HFFc6 (cell line): Measurements from ENCODE around the gene FRMD5. TPM values are rescaled to one million over a fixed set of nuclear protein-coding genes. Genes with fewer than 3 reads are reported as not detected.

ENCODE experiments used
- DNase-seq: peaks from one replicate; pipeline ENCODE4 v3.0.0-alpha.2; 2018
- H3K27ac Mint-ChIP-seq: 2 replicates; pipeline ENCODE4 v1.8.0; 2020; ENCODE audit warnings: mild to moderate bottlenecking, mixed read lengths
- H3K27me3 Mint-ChIP-seq: 2 replicates; pipeline ENCODE4 v1.8.0; 2021; ENCODE audit warnings: mild to moderate bottlenecking, moderate library complexity, mixed read lengths; ENCODE audit not compliant: insufficient read depth
- H3K36me3 Mint-ChIP-seq: 2 replicates; pipeline ENCODE4 v1.8.0; 2021; ENCODE audit warnings: low read depth, mixed read lengths
- H3K4me1 Mint-ChIP-seq: 2 replicates; pipeline ENCODE4 v1.8.0; 2020; ENCODE audit warnings: low read depth, mixed read lengths
- H3K4me3 Mint-ChIP-seq: 2 replicates; pipeline ENCODE4 v1.8.0; 2020; ENCODE audit warnings: mild to moderate bottlenecking, moderate library complexity, mixed read lengths
- H3K9me3 Mint-ChIP-seq: 2 replicates; pipeline ENCODE4 v1.8.0; 2020; ENCODE audit warnings: mild to moderate bottlenecking, mixed read lengths
- CTCF ChIP-seq: fragments of 200-600 bp; sonication (generic); IDR thresholded peaks from 2 replicates; pipeline ENCODE4 v1.5.0; 2021; ENCODE audit warnings: antibody characterized with exemption, mild to moderate bottlenecking
- total RNA-seq, 6 experiments: library from RNA; stranded (reverse); fragmentation: NEBNext Ultra II Directional; extraction: Animal tissue kit (Norgen Biotek cat#: 25700); gene quantifications; 2 replicates in 1 of 6; 3 replicates in 5 of 6; pipeline ENCODE4 v1.2.3, GENCODE V29; 2021

FRMD5 gene
- total RNA-seq, 6 experiments from 2014 or later = 0.67 to 1.1 (median 0.94) TPM

DNA sequence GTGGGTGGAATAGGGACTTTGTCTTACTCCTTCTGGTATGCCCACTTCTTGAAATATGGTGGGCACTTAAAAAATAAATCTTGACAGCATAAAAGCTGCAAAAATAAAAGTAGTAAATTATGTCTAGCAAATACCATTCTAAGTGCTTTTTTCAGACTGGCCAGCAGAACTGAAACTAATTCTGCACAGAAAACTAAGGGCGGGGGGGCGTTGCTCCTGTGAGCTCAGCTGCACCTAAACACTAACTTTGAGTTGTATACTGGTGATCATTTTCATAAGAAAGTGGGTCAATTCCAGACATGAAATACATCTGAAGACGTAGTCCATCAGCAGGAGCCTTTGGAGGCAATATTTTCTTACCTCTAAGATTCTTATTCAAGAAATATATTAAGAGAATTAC, 253.5 kb downstream of the FRMD5 start:
- no peaks in the 10 kb centered on the region for H3K9me3 Mint-ChIP-seq
- H3K36me3 Mint-ChIP-seq = no peaks in the 10 kb centered on the region
- no peak for TF ChIP-seq CTCF

DNA sequence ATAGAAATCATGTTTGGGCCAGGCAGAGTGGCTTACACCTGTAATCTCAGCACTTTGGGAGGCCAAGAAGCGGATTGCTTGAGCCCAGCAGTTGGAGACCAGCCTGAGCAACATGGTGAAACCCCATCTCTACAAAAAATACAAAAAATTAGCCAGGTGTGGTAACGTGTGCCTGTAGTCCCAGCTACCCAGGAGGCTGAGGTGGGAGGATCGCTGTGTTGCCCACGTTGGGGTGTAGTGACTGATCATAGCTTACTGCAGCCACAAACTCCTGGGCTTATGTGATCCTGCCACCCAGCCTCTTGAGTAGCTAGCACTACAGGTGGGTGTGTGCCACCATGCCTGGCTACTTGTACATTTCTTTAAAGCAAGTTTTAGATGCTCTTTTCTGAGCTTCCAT, 254.0 kb downstream of the FRMD5 start:
- TF ChIP-seq CTCF = no peak
- Mint-ChIP-seq H3K9me3 (no peaks in the 10 kb centered on the region), H3K4me3 (no peak overlapping the region), H3K27me3 (peaks cover 2% of the 10 kb centered on the region), H3K27ac (no peak overlapping the region), H3K4me1 (no peaks in the 10 kb centered on the region), H3K36me3 (no peaks in the 10 kb centered on the region)
- DNase-seq = no peak

More for the DNA sequence above, 253.5 kb downstream of the FRMD5 start:
- DNase-seq = no peak
- Mint-ChIP-seq H3K4me1 (no peaks in the 10 kb centered on the region), H3K4me3 (no peak overlapping the region), H3K27me3 (peaks cover 2% of the 10 kb centered on the region), H3K27ac (no peak overlapping the region)

DNA sequence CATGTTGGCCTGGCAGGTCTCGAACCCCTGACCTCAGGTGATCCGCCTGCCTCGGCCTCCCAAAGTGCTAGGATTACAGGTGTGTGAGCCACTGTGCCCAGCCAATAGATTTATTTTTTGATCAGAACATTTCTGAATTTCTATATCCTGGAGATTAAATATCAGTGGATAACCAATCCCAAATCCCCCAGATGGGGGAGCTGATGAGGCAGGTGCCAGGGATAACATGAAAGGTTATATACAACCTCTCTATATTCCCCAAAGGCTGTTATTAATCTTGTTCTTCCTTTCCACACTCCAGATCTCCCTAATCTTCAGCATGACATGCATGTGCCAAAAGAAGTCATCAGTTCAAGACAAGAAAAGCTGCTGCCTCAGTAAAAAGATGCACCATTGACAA, 256.0 kb downstream of the FRMD5 start:
- no peaks in the 10 kb centered on the region for H3K9me3 Mint-ChIP-seq
- H3K27me3 Mint-ChIP-seq = peaks cover 5% of the 10 kb centered on the region
- peak; percentile 78 for TF ChIP-seq CTCF
- no peak overlapping the region for H3K27ac Mint-ChIP-seq
- DNase-seq = no peak
- H3K36me3 Mint-ChIP-seq = no peaks in the 10 kb centered on the region
- H3K4me3 Mint-ChIP-seq = no peak overlapping the region
- H3K4me1 Mint-ChIP-seq = peaks cover 10% of the 10 kb centered on the region

DNA sequence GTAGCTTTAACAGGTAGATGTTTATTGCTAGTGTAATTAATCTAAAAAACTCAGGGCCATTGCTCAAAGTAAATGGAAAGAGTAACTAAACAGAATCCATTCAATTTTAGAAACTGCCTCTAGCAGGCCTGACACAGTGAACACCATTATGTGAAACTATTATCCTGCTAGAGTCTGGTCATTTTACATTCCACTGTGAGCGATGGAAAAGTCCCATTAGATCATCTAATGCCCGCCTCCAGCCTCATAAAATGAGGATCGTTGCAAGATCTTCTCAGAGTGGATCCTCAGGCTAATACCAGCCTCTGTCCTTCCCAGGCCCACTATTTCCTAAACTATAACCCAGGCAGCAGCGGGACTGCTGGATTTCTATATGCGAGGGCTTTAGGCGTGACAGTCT, 260.6 kb downstream of the FRMD5 start:
- Mint-ChIP-seq H3K36me3 (no peaks in the 10 kb centered on the region), H3K27ac (no peak overlapping the region), H3K4me3 (no peak overlapping the region), H3K27me3 (peaks cover 4% of the 10 kb centered on the region), H3K4me1 (peaks cover 12% of the 10 kb centered on the region), H3K9me3 (no peaks in the 10 kb centered on the region)
- TF ChIP-seq CTCF = no peak
- DNase-seq = peak; percentile 39

DNA sequence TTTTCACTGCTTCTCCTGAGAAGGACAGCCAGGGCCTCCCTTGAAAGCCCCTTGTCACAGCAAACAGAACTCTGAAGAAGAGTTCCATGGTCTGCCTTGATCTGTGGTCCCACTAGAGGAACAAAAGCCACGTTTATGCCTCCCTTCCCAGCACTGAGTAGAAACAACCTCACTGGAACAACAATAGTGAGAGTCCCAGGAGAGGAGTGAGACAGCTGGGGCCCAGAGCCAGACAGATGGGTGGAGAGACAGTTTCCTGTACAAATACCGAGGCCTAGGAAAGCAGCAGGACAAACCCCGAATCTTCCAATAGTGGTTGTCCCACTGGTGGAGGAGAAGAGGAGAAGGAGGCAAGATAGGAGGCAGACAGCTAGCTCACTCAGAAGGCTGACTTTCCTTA, 262.2 kb downstream of the FRMD5 start:
- Mint-ChIP-seq H3K36me3 (no peaks in the 10 kb centered on the region), H3K27me3 (peaks cover 6% of the 10 kb centered on the region), H3K4me1 (peaks cover 12% of the 10 kb centered on the region), H3K9me3 (no peaks in the 10 kb centered on the region), H3K27ac (no peak overlapping the region), H3K4me3 (no peak overlapping the region)
- DNase-seq = no peak
- no peak for TF ChIP-seq CTCF
